RWPE1 (cell line): ENCODE data around the gene PHC2.

Experiments used
- CTCF ChIA-PET: fragments of 350-600 bp; sonication (Branson Sonifier 250); formaldehyde crosslinking; extraction: SDS; loops from one replicate; lab custom pipeline; 2021; lab: Yijun Ruan, JAX
- POLR2A ChIA-PET: fragments of 400-600 bp; formaldehyde crosslinking; extraction: SDS; loops from one replicate; lab custom pipeline; 2020; ENCODE audit warnings: antibody characterized with exemption; ENCODE audit not compliant: low non-redundant PET; lab: Yijun Ruan, JAX
- DNase-seq: peaks from one replicate; pipeline ENCODE4 v3.0.0; 2012; ENCODE audit warnings: low spot score
- H3K27ac ChIP-seq: fragments of 450-650 bp; 2 replicates; pipeline ENCODE4 v1.5.1; 2017
- TF ChIP-seq, protein P1 (sequence below): fragments of 450-650 bp; conservative IDR thresholded peaks from 2 replicates; pipeline ENCODE4 v1.5.1; 2017; ENCODE audit warnings: low read depth, mild to moderate bottlenecking

The PHC2 gene

DNA sequence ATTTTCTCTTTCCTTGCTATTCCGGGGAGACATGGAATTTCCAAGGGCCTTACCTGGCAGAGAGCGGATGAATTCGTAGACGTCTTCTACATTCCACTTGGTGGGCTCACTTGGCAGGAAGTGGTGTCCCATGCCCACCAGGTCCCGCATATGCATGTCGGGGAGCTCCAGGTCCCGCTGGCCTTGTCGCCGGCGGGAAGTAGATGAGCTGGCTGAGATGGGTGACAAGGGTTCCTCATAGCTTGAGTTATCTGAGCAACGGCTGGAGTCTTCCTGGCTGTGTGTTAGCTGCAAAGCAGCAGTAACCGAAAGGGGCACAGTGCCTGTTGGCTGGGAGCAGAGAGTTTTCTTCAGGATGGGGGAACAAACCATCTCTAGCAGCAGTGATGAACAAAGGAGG, 102.1 kb downstream of the PHC2 start:
- no peak for DNase-seq
- TF ChIP-seq, protein P1, sequence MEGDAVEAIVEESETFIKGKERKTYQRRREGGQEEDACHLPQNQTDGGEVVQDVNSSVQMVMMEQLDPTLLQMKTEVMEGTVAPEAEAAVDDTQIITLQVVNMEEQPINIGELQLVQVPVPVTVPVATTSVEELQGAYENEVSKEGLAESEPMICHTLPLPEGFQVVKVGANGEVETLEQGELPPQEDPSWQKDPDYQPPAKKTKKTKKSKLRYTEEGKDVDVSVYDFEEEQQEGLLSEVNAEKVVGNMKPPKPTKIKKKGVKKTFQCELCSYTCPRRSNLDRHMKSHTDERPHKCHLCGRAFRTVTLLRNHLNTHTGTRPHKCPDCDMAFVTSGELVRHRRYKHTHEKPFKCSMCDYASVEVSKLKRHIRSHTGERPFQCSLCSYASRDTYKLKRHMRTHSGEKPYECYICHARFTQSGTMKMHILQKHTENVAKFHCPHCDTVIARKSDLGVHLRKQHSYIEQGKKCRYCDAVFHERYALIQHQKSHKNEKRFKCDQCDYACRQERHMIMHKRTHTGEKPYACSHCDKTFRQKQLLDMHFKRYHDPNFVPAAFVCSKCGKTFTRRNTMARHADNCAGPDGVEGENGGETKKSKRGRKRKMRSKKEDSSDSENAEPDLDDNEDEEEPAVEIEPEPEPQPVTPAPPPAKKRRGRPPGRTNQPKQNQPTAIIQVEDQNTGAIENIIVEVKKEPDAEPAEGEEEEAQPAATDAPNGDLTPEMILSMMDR: no peak
- POLR2A ChIA-PET: no interaction called here
- peak overlapping the region; percentile 81 for H3K27ac ChIP-seq
- CTCF ChIA-PET: no interaction called here

GRCh38 chr1:33327587-33328325, 103.1 kb downstream of the PHC2 start:
- POLR2A ChIA-PET: no interaction called here
- H3K27ac ChIP-seq: peak overlapping the region; percentile 81
- TF ChIP-seq, protein P1: no peak
- peak; percentile 71 for DNase-seq
- CTCF ChIA-PET: no interaction called here

DNA sequence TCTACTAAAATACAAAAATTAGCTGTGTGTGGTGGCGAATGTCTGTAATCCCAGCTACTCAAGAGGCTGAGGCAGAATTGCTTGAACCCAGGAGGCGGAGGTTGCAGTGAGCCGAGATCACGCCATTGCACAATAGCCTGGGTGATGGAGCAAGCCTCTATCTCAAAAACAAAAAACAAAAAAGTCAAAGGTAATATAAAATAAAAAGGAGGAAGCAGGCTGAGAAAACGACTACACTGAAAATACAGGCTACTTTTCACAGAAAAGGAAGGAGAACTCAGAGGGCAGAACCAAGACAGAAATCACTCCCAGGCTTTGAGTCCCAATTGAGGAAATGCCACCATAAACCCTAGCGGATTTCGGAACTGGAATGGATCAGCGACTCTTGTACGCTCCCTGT, 104.1 kb downstream of the PHC2 start:
- peak overlapping the region; percentile 81 for H3K27ac ChIP-seq
- no peak for DNase-seq
- CTCF ChIA-PET: no interaction called here
- POLR2A ChIA-PET: no interaction called here
- TF ChIP-seq, protein P1: no peak

DNA sequence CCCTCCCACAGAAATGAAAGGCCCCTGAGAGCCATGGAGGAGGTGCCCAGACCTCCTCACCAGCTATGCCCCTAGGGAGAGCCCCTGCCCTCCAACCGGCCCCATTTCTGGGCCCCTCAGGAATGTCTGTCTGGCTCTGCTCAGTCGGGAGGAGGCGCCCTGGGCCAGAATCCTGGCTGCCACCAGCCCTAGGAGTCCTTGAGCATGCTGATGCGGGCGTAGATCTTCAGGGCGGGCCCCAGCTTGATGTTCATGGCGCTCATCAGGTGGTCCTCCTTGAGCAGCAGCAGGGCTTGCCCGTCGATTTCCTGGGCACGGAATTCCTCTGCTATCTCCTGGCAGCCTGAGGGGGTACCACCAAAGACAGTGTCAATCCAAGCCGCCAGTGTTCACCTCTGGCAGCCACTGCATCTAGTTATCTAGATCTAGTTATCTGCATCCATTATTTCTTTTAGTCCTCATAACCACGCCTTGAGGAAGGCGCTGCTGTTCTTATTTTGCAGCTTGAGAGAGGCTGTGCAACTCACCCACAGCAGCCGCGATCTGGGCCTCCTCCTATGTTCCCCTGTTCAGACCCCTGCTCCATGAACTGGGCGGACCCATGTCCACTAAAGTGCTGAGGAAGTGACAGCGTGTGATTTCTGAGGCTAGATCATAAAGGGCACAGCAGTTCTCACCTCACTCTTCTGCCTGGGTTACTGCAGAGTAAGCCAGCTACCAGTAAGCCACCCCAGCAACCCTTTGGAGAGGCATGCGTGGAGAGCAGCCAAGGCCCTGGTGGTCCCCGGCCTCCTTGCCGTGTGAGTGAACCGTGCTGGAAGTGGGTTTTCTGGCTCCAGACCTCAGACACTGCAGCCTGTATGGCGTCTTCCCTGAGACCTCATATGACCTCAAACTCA, 106.0 kb downstream of the PHC2 start:
- no peak for DNase-seq
- ChIA-PET POLR2A (no interaction called here), CTCF (no interaction called here)
- TF ChIP-seq, protein P1: no peak
- H3K27ac ChIP-seq: peak overlapping the region; percentile 47

DNA sequence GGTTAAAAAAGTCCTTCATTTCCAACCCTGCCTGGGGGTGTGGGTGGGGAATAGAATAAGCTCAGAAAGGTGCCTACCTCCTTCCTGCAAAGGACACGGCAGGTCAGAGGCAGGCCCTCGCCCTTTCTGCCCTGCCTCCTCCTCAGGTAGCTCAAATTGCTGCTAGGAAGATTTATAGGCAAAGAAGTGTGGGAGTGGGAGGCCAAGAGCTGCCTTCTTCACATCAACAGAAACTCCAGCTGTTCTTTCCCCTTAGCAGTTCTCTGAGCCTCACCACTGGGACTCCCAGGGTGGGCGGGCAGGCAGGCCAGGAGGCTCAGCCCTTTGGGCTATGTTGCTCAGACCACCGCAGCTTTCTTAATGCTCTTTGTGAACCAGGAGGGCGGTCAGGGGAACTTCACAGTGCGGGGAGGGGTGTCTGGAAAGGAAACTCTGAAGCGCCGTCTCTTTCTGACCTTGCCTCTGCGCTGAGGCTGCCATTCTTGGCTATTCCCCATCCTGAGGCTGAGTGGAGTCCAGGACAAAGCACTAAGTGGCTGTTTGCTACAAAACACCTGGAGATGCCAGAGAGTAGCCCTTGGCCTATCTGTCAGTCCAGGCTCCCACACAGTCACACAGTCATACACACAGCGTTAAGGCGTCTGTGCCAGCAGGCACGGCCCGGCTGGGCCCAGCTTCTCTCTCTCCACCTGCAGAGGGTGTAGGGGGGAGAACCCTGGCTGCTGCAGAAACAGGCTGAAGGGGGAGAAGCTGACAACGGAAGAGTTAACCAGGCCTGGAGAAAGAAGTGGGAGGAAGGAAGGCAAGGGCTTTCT, 107.0 kb downstream of the PHC2 start:
- ChIA-PET CTCF (no interaction called here), POLR2A (no interaction called here)
- DNase-seq: no peak
- peak overlapping the region; percentile 47 for H3K27ac ChIP-seq
- TF ChIP-seq, protein P1: no peak
